Smooth muscle cell of the coronary artery (primary cell): ENCODE data around the gene KRT83. TPM values are rescaled to one million over a fixed set of nuclear protein-coding genes. Genes with fewer than 3 reads are reported as not detected.

Source experiments
- total RNA-seq: library from RNA; depleted of rRNA; stranded (reverse); fragments of >200 nt; gene quantifications from 2 replicates; pipeline ENCODE4 v1.2.3, GENCODE V29; 2014; ENCODE audit warnings: low replicate concordance

The KRT83 gene
- not detected in 2 replicates for total RNA-seq

DNA sequence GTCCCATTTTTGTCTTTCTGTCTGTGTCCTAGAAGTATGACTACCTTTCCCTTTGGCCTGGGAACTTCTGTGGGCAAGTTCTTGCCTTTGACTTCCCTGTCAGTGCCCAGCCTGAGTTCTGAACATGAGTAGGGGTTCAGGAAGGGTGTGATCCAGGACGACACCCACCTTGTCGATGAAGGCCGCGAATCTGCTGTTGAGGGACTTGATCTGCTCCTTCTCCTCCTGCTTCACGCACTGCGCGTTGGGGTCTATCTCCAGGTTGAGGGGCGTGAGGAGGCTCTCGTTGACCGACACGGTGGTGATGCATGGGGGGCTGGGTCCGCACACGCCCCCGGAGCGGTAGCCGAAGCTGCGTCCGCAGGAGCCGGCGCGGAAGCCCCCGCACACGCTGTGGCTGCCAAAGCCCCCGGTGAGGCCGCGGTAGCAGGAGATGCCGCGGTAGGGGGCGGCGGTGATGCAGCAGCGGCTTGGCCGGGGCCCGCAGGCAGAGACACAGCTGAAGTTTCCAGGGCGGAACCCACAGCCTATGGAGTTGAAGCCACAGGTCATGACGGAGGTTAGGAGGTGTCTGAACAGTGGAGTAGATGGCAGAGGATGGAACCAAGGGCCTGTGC is at the start of gene KRT83:
Gene KRT83 (minus strand): TSS at position 615 of the 617 bp plus-strand sequence. CDS start 63 bp downstream, at position 552.

DNA sequence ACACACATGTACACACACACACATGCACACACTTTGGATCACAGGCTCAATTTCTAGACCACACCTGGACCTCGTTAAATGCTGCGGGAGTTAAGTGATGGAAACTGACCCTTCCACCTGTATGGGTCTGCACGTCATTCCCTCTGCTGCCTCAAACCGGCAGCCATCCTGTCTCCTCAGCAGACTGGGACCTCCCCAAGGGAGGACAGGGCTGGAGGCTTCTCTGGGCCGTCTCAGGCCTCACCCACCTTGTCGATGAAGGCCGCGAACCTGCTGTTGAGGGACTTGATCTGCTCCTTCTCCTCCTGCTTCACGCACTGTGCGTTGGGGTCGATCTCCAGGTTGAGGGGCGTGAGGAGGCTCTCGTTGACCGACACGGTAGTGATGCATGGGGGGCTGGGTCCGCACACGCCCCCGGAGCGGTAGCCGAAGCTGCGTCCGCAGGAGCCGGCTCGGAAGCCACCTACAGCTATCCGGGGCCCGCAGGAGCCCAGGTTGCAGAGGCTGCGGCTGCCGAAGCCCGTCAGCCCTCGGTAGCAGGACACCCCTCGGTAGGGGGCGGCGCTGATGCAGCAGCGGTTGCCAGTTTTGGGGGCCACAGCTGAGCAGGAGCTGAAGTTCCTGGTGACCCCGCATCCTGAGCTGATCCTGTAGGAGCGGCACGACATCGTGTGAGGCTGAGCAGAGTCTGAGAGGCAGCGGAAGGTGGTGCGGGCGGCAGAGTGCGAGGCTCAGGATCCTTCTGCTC is 45.7 kb upstream of the KRT83 start, which contains the start of gene KRT85:
Gene KRT85 (minus strand): TSS at position 744 of the 748 bp plus-strand sequence. CDS start 76 bp downstream, at position 668.

DNA sequence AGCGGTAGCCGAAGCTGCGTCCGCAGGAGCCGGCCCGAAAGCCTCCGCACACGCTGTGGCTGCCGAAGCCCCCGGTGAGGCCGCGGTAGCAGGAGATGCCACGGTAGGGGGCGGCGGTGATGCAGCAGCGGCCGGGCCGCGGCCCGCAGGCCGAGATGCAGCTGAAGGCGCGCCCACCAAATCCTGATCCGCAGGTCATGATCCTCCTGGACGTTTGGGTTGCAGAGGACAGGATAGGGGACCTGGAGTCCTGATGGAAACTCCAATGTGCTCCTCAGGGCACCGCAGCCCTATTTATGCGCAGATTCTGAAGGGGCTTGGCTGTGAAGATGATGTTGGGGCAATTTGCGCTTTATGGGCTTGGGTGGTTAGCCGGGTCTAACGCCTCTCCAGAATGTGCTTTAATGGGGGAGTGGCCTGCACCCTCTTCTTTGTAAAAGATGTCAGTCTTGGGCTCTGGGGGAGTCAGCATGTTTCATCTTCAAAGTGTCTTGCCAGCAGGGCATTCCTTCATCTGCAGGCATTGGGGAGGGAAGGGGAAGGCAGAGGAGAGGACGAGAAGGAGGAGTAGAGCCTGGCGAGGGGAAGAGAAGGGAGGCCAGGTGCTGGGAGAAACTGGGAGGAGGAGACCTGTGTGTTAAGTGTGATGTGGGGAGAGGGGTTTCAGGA is 29.8 kb downstream of the KRT83 start, which contains the start of gene KRT81:
Gene KRT81 (minus strand): TSS at position 268 of the 669 bp plus-strand sequence. CDS start 69 bp downstream, at position 199.

DNA sequence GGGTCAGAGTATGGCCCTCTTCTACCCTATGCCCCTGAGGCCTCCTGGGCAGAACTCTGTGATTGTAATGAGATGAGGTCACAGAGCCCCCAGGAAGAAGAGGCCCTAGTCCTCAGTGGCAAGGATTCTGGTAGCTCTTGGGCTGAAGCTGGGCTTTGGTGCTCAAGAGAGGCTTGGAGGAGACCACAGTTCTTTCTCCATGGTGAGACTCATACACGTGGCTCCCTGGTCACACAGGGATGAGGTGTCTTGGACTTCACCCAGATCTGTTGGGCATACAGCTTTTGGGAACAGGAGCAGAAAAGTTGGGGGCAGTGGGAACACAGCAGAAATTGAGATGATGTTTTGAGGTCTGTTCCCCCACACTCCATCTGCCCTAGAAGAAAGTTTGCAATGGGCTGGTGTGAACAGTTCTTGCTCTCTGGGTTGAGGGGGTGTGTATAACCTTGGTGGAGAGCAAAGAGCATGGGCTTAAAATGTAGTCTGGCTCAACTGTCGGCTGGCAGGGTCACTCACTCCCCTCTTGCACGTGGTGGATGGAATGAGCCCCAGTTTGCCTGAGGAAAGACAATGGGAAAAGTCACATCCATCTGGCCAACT is 46.6 kb downstream of the KRT83 start, which contains the start of gene KRT86:
Gene KRT86 (plus strand): TSS at position 125 of the 600 bp plus-strand sequence. CDS start 27,272 bp downstream, outside the sequence.

Other genes starting within 250 kb of the KRT83 start
- gene SMIM41, start 241.7 kb downstream of the KRT83 start, total RNA-seq, result 0.12 and 0.15 TPM in 2 replicates
- gene KRT80, start 129.4 kb downstream of the KRT83 start, total RNA-seq, result 0.75 TPM in 1 of 2 replicates, not detected in the other
- gene KRT7, start 88.2 kb downstream of the KRT83 start, total RNA-seq, result 5.4 and 533 TPM in 2 replicates
- gene KRT86, start 46.8 kb downstream of the KRT83 start, total RNA-seq, result 2.9 TPM in 1 of 2 replicates, not detected in the other
- 0.23 TPM in 1 of 2 replicates, not detected in the other for gene KRT81, start 29.9 kb downstream of the KRT83 start, total RNA-seq
- gene KRT85, start 46.1 kb upstream of the KRT83 start, total RNA-seq, result not detected in 2 replicates
- gene KRT84, start 64.3 kb upstream of the KRT83 start, total RNA-seq, result not detected in 2 replicates
- not detected in 2 replicates for gene KRT82, start 84.9 kb upstream of the KRT83 start, total RNA-seq
- not detected in 2 replicates for gene KRT75, start 113.0 kb upstream of the KRT83 start, total RNA-seq
- not detected in 2 replicates for gene KRT6B, start 130.7 kb upstream of the KRT83 start, total RNA-seq
- not detected in 2 replicates for gene KRT6C, start 152.4 kb upstream of the KRT83 start, total RNA-seq
- under 0.01 and 1.3 TPM in 2 replicates for gene KRT6A, start 171.9 kb upstream of the KRT83 start, total RNA-seq
- 0.15 TPM in 1 of 2 replicates, not detected in the other for gene KRT5, start 199.0 kb upstream of the KRT83 start, total RNA-seq
- gene KRT71, start 231.7 kb upstream of the KRT83 start, total RNA-seq, result not detected in 2 replicates